SK-N-SH treated with all-trans-retinoic acid at 6 μM for 48 hours (cell line): ENCODE results near the gene DSP.

Experiments
- BACH2 ChIP-seq: fragments of 250-450 bp; sonication (Bioruptor Pico); IDR thresholded peaks from 2 replicates; pipeline ENCODE4 v1.9.0; 2021; ENCODE audit warnings: mild to moderate bottlenecking, borderline replicate concordance
- CSDC2 ChIP-seq: fragments of 250-450 bp; sonication (Bioruptor Pico); IDR thresholded peaks from 2 replicates; pipeline ENCODE4 v1.5.0; 2020; ENCODE audit warnings: mild to moderate bottlenecking, moderate library complexity
- OSR1 ChIP-seq: fragments of 250-450 bp; sonication (Bioruptor Pico); IDR thresholded peaks from 2 replicates; pipeline ENCODE4 v1.8.0; 2022; ENCODE audit warnings: moderate library complexity, mild to moderate bottlenecking, inconsistent platforms
- PATZ1 ChIP-seq: fragments of 250-450 bp; sonication (Bioruptor Pico); IDR thresholded peaks from 2 replicates; pipeline ENCODE4 v1.8.0; 2020; ENCODE audit warnings: mild to moderate bottlenecking, moderate library complexity, borderline replicate concordance
- POU6F1 ChIP-seq: fragments of 250-450 bp; sonication (Bioruptor Pico); IDR thresholded peaks from 2 replicates; pipeline ENCODE4 v1.8.0; 2021; ENCODE audit warnings: low read depth, mild to moderate bottlenecking, moderate library complexity, borderline replicate concordance
- TSHZ2 ChIP-seq: fragments of 250-450 bp; sonication (Bioruptor Pico); IDR thresholded peaks from 2 replicates; pipeline ENCODE4 v1.5.0; 2020; ENCODE audit warnings: mild to moderate bottlenecking, moderate library complexity
- ZC3H10 ChIP-seq: fragments of 250-450 bp; sonication (Bioruptor Pico); IDR thresholded peaks from 2 replicates; pipeline ENCODE4 v1.5.1; 2021; ENCODE audit warnings: mild to moderate bottlenecking, moderate library complexity
- ZFP3 ChIP-seq: fragments of 250-450 bp; sonication (Bioruptor Pico); IDR thresholded peaks from 2 replicates; pipeline ENCODE4 v1.5.0; 2020; ENCODE audit warnings: mild to moderate bottlenecking, moderate library complexity
- ZNF565 ChIP-seq: fragments of 450-650 bp; formaldehyde crosslinking; conservative IDR thresholded peaks from 2 replicates; pipeline ENCODE4 v1.5.0; 2020; ENCODE audit warnings: low read depth, mild to moderate bottlenecking, moderate library complexity

GRCh38 chr6:7558781-7559180, 17.3 kb downstream of the DSP start:
- TF ChIP-seq PATZ1 (CRISPR knock-in tag) (no peak), CSDC2 (CRISPR knock-in tag) (no peak), BACH2 (CRISPR knock-in tag) (no peak), TSHZ2 (CRISPR knock-in tag) (no peak), OSR1 (no peak), POU6F1 (CRISPR knock-in tag) (no peak), ZNF565 (no peak), ZFP3 (no peak), ZC3H10 (no peak)
